Measurements from ENCODE around the gene MYG1. TPM values are rescaled to one million over a fixed set of nuclear protein-coding genes. Genes with fewer than 3 reads are reported as not detected.

Gene MYG1
- total RNA-seq, 1 experiment from 2014 or later: 104 TPM

DNA sequence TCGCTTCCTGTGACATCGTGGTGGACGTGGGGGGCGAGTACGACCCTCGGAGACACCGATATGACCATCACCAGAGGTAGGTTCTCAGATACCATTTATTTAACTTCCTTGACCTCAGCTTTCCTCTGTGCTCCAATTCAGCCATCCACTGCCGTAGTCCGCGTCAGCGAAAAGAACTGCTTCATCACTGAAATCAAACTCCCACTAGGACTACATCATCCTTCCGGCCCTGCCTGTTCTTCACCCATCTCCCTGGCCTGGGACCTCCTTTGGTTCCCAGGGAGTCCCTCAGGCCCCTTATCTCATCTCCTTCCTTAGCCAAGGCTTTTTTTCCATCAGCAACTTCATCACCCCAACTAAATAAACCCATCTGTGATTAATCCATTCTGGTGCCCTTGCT, 692 bp downstream of the MYG1 start (continued):
- TF ChIP-seq, protein P1, sequence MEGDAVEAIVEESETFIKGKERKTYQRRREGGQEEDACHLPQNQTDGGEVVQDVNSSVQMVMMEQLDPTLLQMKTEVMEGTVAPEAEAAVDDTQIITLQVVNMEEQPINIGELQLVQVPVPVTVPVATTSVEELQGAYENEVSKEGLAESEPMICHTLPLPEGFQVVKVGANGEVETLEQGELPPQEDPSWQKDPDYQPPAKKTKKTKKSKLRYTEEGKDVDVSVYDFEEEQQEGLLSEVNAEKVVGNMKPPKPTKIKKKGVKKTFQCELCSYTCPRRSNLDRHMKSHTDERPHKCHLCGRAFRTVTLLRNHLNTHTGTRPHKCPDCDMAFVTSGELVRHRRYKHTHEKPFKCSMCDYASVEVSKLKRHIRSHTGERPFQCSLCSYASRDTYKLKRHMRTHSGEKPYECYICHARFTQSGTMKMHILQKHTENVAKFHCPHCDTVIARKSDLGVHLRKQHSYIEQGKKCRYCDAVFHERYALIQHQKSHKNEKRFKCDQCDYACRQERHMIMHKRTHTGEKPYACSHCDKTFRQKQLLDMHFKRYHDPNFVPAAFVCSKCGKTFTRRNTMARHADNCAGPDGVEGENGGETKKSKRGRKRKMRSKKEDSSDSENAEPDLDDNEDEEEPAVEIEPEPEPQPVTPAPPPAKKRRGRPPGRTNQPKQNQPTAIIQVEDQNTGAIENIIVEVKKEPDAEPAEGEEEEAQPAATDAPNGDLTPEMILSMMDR (IDR thresholded peaks at IDR 0.05 in 2 of 3, conservative IDR thresholded peaks at IDR 0.05 in 1 of 3; ENCODE audit: borderline replicate concordance in 1 of 3, insufficient read depth in 1 of 3, low read depth in 2 of 3, low read length in 2 of 3): no peak
- TF ChIP-seq POLR2A (IDR thresholded peaks at IDR 0.05; ENCODE audit: borderline replicate concordance, extremely low read depth, insufficient read depth, insufficient read length): no peak
- TF ChIP-seq ZNF274 (IDR thresholded peaks at IDR 0.05; ENCODE audit: low read depth, low read length): no peak

DNA sequence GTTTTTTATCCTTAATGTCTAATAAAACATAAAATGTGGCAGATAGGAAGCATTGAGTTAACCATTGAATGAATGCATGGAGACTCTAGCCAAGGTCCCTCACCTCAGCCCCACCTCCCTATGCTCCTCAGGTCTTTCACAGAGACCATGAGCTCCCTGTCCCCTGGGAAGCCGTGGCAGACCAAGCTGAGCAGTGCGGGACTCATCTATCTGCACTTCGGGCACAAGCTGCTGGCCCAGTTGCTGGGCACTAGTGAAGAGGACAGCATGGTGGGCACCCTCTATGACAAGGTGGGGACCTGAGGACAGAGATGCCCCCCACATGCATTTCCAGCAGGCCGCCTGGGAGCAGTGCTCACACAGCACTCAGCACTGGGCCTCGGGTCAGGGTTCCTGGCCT, 3.4 kb downstream of the MYG1 start:
- no peaks in the 10 kb centered on the region for H3K9me2 ChIP-seq (ENCODE audit: insufficient read depth)
- no peaks in the 10 kb centered on the region for H3K27me3 ChIP-seq (ENCODE audit: insufficient read depth, low read length)
- DNase-seq (ENCODE audit: low read depth, low spot score) (no peak), ATAC-seq (no peak)
- ChIA-PET POLR2A (interaction anchor here (1.2 kb wide), 1 partner anchor 18 kb away, joined by 5 read pairs; the partner anchor contains the start of gene AAAS), CTCF (no interaction called here), RAD21 (ENCODE audit: low non-redundant PET in 1 of 2, low total read pairs in 2 of 2, uncharacterized antibody in 2 of 2, unreplicated experiment in 2 of 2) (no interaction called here)
- no peak overlapping the region for H2AFZ ChIP-seq (ENCODE audit: low read depth, low read length, poor library complexity, severe bottlenecking)
- no TSS peak for BruUV-seq (replicated peaks)
- no peak overlapping the region for H3K4me3 ChIP-seq (replicated peaks in 1 of 2; ENCODE audit: low read depth in 1 of 2, low read length in 2 of 2)
- no peaks in the 10 kb centered on the region for H3K9me3 ChIP-seq (ENCODE audit: control insufficient read depth in 1 of 2, insufficient read depth in 1 of 2, low read depth in 1 of 2, low read length in 2 of 2)
- intact Hi-C loops (cut with micrococcal nuclease): no loop called here
- H3K27ac ChIP-seq (ENCODE audit: low read depth, low read length): no peak overlapping the region
- H3K4me1 ChIP-seq (ENCODE audit: control insufficient read depth in 1 of 2, insufficient read depth in 2 of 2, low read length in 2 of 2): peaks cover 14 to 27% of the 10 kb centered on the region in 2 experiments
- no peak for TF ChIP-seq TCF7L2 (IDR thresholded peaks at IDR 0.05; ENCODE audit: borderline replicate concordance, extremely low read depth, insufficient read depth, insufficient read length)
- no peak for TF ChIP-seq SRF (IDR thresholded peaks at IDR 0.05; ENCODE audit: low read depth)
- TF ChIP-seq, protein P2, sequence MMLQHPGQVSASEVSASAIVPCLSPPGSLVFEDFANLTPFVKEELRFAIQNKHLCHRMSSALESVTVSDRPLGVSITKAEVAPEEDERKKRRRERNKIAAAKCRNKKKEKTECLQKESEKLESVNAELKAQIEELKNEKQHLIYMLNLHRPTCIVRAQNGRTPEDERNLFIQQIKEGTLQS (IDR thresholded peaks at IDR 0.05): no peak
- no peak for TF ChIP-seq CBX3 (IDR thresholded peaks at IDR 0.05; ENCODE audit: low read depth)
- TF ChIP-seq EGR1 (IDR thresholded peaks at IDR 0.05; ENCODE audit: low read depth): no peak
- TF ChIP-seq EZH2 (IDR thresholded peaks at IDR 0.05): no peak
- TF ChIP-seq FOSL1 (IDR thresholded peaks at IDR 0.05; ENCODE audit: low read depth): no peak
- no peak for TF ChIP-seq ZFX (IDR thresholded peaks at IDR 0.05)
- TF ChIP-seq, protein P3, sequence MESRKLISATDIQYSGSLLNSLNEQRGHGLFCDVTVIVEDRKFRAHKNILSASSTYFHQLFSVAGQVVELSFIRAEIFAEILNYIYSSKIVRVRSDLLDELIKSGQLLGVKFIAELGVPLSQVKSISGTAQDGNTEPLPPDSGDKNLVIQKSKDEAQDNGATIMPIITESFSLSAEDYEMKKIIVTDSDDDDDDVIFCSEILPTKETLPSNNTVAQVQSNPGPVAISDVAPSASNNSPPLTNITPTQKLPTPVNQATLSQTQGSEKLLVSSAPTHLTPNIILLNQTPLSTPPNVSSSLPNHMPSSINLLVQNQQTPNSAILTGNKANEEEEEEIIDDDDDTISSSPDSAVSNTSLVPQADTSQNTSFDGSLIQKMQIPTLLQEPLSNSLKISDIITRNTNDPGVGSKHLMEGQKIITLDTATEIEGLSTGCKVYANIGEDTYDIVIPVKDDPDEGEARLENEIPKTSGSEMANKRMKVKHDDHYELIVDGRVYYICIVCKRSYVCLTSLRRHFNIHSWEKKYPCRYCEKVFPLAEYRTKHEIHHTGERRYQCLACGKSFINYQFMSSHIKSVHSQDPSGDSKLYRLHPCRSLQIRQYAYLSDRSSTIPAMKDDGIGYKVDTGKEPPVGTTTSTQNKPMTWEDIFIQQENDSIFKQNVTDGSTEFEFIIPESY (IDR thresholded peaks at IDR 0.05; ENCODE audit: extremely low read depth, insufficient replicate concordance, low read length): no peak
- no peak for TF ChIP-seq RAD21 (IDR thresholded peaks at IDR 0.05; ENCODE audit: low read depth)
- TF ChIP-seq POLR2A (IDR thresholded peaks at IDR 0.05; ENCODE audit: borderline replicate concordance, extremely low read depth, insufficient read depth, insufficient read length): no peak
- no peak overlapping the region for H3K9ac ChIP-seq (ENCODE audit: low read length)
- H3K79me2 ChIP-seq (ENCODE audit: insufficient read depth, low read length): peaks cover 55% of the 10 kb centered on the region
- H3K4me2 ChIP-seq (ENCODE audit: low read length): no peak overlapping the region
- no peaks in the 10 kb centered on the region for H4K20me1 ChIP-seq (ENCODE audit: insufficient read depth)
- H3K36me3 ChIP-seq (ENCODE audit: control insufficient read depth in 1 of 2, insufficient read depth in 2 of 2, low read length in 2 of 2): peaks cover 32 to 51% of the 10 kb centered on the region in 2 experiments
